Gastrocnemius medialis (tissue), 4 donors: ENCODE measurements around the gene IWS1.

Experiments used
- POLR2A ChIP-seq, 2 donors: fragments of 450-650 bp; IDR thresholded peaks; one replicate each; pipeline ENCODE4 v1.6.1; 2017; ENCODE audit warnings: antibody characterized with exemption in 2 of 2, mild to moderate bottlenecking in 2 of 2, moderate library complexity in 2 of 2
- TF ChIP-seq, protein P1 (sequence below), 5 experiments: fragments of 450-650 bp in 3 of 5; fragments of 200-600 bp in 2 of 5; sonication (generic) in 2 of 5; IDR thresholded peaks in 4 of 5; conservative IDR thresholded peaks in 1 of 5; 1 replicate in 4 of 5; 2 replicates in 1 of 5; pipeline ENCODE4 v1.5.1; 2016 to 2019; ENCODE audit warnings: antibody characterized with exemption in 5 of 5, mild to moderate bottlenecking in 3 of 5, moderate library complexity in 3 of 5

DNA sequence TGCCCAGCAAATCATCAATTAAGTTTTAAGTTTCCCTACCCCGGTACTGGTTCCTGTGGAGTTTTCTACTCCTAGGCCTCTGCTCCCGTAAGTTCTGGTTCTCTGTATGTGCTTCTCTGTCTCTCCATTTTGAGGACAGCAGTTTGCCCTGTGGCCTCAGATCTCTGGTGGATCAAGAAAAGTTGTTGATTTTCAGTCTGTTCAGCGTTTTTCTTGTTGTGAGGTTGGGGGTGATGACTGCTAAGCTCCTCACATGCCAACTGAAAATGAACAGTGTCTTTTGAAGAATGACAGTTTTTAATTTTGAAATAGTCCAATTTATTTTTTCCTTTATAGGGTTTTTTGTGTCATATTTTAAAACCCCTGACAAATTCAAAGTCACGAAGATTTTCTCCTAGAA is 76.4 kb downstream of the IWS1 start:
- TF ChIP-seq, protein P1, sequence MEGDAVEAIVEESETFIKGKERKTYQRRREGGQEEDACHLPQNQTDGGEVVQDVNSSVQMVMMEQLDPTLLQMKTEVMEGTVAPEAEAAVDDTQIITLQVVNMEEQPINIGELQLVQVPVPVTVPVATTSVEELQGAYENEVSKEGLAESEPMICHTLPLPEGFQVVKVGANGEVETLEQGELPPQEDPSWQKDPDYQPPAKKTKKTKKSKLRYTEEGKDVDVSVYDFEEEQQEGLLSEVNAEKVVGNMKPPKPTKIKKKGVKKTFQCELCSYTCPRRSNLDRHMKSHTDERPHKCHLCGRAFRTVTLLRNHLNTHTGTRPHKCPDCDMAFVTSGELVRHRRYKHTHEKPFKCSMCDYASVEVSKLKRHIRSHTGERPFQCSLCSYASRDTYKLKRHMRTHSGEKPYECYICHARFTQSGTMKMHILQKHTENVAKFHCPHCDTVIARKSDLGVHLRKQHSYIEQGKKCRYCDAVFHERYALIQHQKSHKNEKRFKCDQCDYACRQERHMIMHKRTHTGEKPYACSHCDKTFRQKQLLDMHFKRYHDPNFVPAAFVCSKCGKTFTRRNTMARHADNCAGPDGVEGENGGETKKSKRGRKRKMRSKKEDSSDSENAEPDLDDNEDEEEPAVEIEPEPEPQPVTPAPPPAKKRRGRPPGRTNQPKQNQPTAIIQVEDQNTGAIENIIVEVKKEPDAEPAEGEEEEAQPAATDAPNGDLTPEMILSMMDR (IDR thresholded peaks at IDR 0.05 in 4 of 5, conservative IDR thresholded peaks at IDR 0.05 in 1 of 5): no peak
- TF ChIP-seq POLR2A (IDR thresholded peaks at IDR 0.05): no peak
